Measurements from ENCODE around the gene PDSS2. TPM values are rescaled to one million over a fixed set of nuclear protein-coding genes. Genes with fewer than 3 reads are reported as not detected.
"Not testable (repeated sequence)": the region's sequence is repeated elsewhere in the genome, so short reads cannot be mapped to it uniquely, and the experiment has no call there.

The PDSS2 gene
- total RNA-seq, 1 experiment from 2014 or later: 17.8 TPM

DNA sequence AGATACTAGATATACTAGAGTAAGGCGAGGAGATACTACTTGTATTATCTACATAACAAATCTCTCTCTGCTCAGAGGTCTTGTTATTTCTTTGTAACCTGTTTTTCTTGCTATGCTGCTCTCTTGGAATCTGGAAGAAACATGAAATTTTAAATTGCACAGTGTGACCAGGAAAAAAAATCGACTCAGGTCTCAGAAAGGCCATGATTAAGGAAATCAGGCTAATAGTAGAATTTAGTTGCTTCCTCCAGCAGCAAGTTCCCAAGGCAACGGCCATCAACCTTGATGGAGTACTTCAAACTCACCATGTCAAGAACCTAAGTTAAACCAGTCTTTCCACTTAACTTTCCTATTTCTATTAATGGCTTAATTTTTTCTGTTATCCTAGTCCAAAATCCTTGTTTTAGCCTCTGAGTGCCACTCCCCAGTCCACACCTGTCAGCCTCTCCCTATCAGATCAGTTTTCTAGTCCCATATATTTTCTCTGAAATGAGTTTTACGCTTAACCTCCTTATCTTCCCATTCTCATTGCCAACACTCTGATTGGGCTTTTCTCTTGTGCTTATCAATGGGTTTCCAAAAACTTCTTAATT, 256.4 kb downstream of the PDSS2 start:
- Histone ChIP-seq H3K9me2 (ENCODE audit: insufficient read depth) (no peaks in the 10 kb centered on the region), H3K27me3 (ENCODE audit: insufficient read depth, low read depth) (no peaks in the 10 kb centered on the region), H4K20me1 (ENCODE audit: insufficient read depth) (no peaks in the 10 kb centered on the region), H3K4me1 (replicated peaks; ENCODE audit: insufficient read depth) (peaks cover 23% of the 10 kb centered on the region), H3K36me3 (ENCODE audit: low read depth) (0 out of 2 replicates have a peak, but pooled peaks cover 5% of the 10 kb centered on the region), H2AFZ (no peak overlapping the region), H3K79me2 (ENCODE audit: low read depth) (no peaks in the 10 kb centered on the region), H3F3A (ENCODE audit: insufficient read depth, low read depth) (peaks cover 10% of the 10 kb centered on the region), H3K4me3 (no peak overlapping the region), H3K9me3 (ENCODE audit: insufficient read depth, low read depth) (no peaks in the 10 kb centered on the region), H3K4me2 (peak overlapping the region; percentile 33), H3K27ac (no peak overlapping the region)
- no peak for TF ChIP-seq EZH2 (IDR thresholded peaks at IDR 0.05; ENCODE audit: low read depth)
- TF ChIP-seq CTCF (conservative IDR thresholded peaks at IDR 0.05): no peak
- no TSS peak for BruUV-seq (replicated peaks)
- intact Hi-C loops (cut with micrococcal nuclease; ENCODE audit: unreplicated experiment): no loop called here
- ChIA-PET CTCF (no interaction called here), POLR2A (ENCODE audit: unreplicated experiment) (no interaction called here)
- peak; percentile 31 to 86 for DNase-seq

DNA sequence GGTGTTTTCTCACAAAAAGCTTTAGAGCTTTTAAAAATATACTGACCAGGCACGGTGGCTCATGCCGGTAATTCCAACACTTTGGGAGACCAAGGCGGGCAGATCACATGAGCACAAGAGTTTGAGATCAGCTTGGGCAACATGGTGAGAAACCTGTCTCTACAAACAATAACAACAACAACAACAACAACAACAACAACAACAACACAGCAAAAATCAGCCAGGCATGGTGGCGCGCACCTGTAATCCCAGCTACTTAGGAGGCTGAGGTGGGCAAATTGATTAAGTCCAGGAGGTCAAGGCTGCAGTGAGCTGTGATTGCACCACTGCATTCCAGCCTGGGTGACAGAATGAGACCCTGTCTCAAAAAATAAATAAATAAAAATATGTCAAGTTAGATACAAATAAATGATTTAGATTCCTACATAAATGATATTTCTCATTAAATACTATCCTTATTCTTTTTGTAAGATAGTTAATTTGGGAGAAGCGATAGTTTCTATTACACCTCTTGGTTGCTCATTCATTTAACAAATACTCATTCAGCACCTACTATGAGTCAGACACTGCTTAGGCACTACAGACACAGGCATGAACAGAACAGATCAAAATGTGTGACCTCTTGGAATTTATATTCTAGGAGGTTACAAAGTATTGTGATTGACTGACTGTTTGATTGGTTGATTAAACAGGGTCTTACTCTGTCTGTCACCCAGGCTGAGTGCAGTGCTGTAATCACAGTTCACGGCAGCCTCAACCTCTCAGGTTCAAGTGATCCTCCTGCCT, 260.5 kb downstream of the PDSS2 start:
- no peak overlapping the region for H3K27ac ChIP-seq
- H3K9me3 ChIP-seq (ENCODE audit: insufficient read depth, low read depth): no peaks in the 10 kb centered on the region
- no peak for TF ChIP-seq CTCF (conservative IDR thresholded peaks at IDR 0.05)
- no peak for TF ChIP-seq EZH2 (IDR thresholded peaks at IDR 0.05; ENCODE audit: low read depth)
- H3K79me2 ChIP-seq (ENCODE audit: low read depth): no peaks in the 10 kb centered on the region
- H3K4me3 ChIP-seq: no peak overlapping the region
- ChIA-PET POLR2A (ENCODE audit: unreplicated experiment) (no interaction called here), CTCF (no interaction called here)
- no peaks in the 10 kb centered on the region for H3K27me3 ChIP-seq (ENCODE audit: insufficient read depth, low read depth)
- BruUV-seq (replicated peaks): no TSS peak
- H3K9me2 ChIP-seq (ENCODE audit: insufficient read depth): no peaks in the 10 kb centered on the region
- no peak for DNase-seq
- H2AFZ ChIP-seq: no peak overlapping the region
- no peaks in the 10 kb centered on the region for H3K36me3 ChIP-seq (ENCODE audit: low read depth)
- intact Hi-C loops (cut with micrococcal nuclease; ENCODE audit: unreplicated experiment): no loop called here
- no peak overlapping the region for H3K4me2 ChIP-seq
- H3K4me1 ChIP-seq (replicated peaks; ENCODE audit: insufficient read depth): peaks cover 23% of the 10 kb centered on the region
- H4K20me1 ChIP-seq (ENCODE audit: insufficient read depth): no peaks in the 10 kb centered on the region
- H3F3A ChIP-seq (ENCODE audit: insufficient read depth, low read depth): peaks cover 7% of the 10 kb centered on the region

- TF ChIP-seq EZH2 (IDR thresholded peaks at IDR 0.05; ENCODE audit: low read depth) (no peak), CTCF (conservative IDR thresholded peaks at IDR 0.05) (no peak)
- Histone ChIP-seq H3K36me3 (ENCODE audit: low read depth) (no peaks in the 10 kb centered on the region), H3K79me2 (ENCODE audit: low read depth) (no peaks in the 10 kb centered on the region), H3K4me2 (no peak overlapping the region), H3K4me3 (no peak overlapping the region), H3K9me2 (ENCODE audit: insufficient read depth) (no peaks in the 10 kb centered on the region), H3K9me3 (ENCODE audit: insufficient read depth, low read depth) (no peaks in the 10 kb centered on the region), H4K20me1 (ENCODE audit: insufficient read depth) (no peaks in the 10 kb centered on the region), H2AFZ (no peak overlapping the region), H3K4me1 (replicated peaks; ENCODE audit: insufficient read depth) (no peaks in the 10 kb centered on the region), H3K27me3 (ENCODE audit: insufficient read depth, low read depth) (no peaks in the 10 kb centered on the region), H3K27ac (no peak overlapping the region), H3F3A (ENCODE audit: insufficient read depth, low read depth) (no peaks in the 10 kb centered on the region)
- DNase-seq: no peak
- intact Hi-C loops (cut with micrococcal nuclease; ENCODE audit: unreplicated experiment): no loop called here
- ChIA-PET POLR2A (ENCODE audit: unreplicated experiment) (no interaction called here), CTCF (no interaction called here)
- BruUV-seq (replicated peaks): no TSS peak
Observed at GRCh38 chr6:107196152-107196551, 263.2 kb downstream of the PDSS2 start.

DNA sequence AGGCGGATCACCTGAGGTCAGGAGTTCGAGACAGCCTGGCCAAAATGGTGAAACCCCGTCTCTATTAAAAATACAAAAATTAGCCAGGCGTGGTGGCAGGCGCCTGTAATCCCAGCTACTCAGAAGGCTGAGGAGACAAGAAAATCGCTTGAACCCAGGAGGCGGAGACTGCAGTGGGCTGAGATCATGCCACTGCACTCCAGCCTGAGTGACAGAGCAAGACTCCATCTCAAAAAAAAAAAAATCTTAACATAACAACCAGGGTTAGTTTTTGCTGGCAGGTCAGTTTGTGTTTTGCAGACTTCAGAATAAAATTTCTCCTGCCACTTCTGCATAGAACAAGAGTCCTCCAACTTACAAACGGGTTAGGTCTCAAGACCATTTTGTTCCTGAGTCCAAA, 264.6 kb downstream of the PDSS2 start:
- H3K79me2 ChIP-seq (ENCODE audit: low read depth); BruUV-seq (replicated peaks); H3K27me3 ChIP-seq (ENCODE audit: insufficient read depth, low read depth); H3K4me3 ChIP-seq; H3K4me2 ChIP-seq; H3F3A ChIP-seq (ENCODE audit: insufficient read depth, low read depth); intact Hi-C loops (cut with micrococcal nuclease; ENCODE audit: unreplicated experiment); H3K36me3 ChIP-seq (ENCODE audit: low read depth); H3K9me2 ChIP-seq (ENCODE audit: insufficient read depth); H3K9me3 ChIP-seq (ENCODE audit: insufficient read depth, low read depth); H2AFZ ChIP-seq; DNase-seq; CTCF ChIA-PET; POLR2A ChIA-PET (ENCODE audit: unreplicated experiment); H4K20me1 ChIP-seq (ENCODE audit: insufficient read depth); H3K4me1 ChIP-seq (replicated peaks; ENCODE audit: insufficient read depth); H3K27ac ChIP-seq: not testable (repeated sequence)
